ENCODE measurements around the gene PCDHA5. TPM values are rescaled to one million over a fixed set of nuclear protein-coding genes. Genes with fewer than 3 reads are reported as not detected.
"Not testable (repeated sequence)": the region's sequence is repeated elsewhere in the genome, so short reads cannot be mapped to it uniquely, and the experiment has no call there.

The PCDHA5 gene
- total RNA-seq: not detected

DNA sequence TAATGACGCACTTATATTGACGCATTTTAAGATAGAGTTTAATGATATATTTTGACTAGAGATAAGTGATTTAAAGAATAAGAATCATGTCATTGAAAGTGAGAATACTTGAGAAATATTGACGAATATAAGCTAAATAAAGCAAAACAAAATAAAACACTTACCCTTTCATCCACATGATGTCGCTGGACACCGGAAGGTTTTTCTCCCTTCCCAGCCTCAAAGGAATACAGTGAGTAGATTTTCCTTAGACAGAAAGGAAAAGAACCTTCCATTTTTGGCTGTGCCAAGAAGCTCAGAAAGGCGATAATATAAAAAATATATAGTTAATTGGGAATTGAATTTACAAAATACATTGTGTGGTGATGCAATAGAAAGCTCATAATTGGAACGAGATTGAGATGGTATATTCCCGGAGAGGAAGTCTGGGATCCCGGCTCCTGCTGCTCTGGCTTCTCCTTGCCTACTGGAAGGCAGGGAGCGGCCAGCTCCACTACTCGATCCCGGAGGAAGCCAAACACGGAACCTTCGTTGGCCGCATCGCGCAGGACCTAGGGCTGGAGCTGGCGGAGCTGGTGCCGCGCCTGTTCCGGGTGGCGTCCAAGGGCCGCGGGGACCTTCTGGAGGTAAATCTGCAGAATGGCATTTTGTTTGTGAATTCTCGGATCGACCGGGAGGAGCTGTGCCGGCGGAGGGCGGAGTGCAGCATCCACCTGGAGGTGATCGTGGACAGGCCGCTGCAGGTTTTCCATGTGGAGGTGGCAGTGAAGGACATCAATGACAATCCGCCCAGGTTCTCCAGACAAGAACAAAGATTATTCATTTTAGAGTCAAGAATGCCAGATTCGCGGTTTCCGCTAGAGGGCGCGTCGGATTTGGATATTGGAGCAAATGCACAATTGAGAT, at the start of gene PCDHA5:
Gene PCDHA5, plus strand, starts transcription at position 239 of the 906 bp plus-strand sequence.
- Mint-ChIP-seq H3K4me1 (no peaks in the 10 kb centered on the region), H3K27ac (no peak within 1 kb of the TSS), H3K27me3 (peaks cover 2% of the 10 kb centered on the region), H3K36me3 (peaks cover 1% of the 10 kb centered on the region), H3K4me3 (no peak within 1 kb of the TSS), H3K9me3 (ENCODE audit: low read depth) (peaks cover 6% of the 10 kb centered on the region)
- CTCF ChIA-PET: no interaction called here
- ATAC-seq: no peak
- no peak for DNase-seq

DNA sequence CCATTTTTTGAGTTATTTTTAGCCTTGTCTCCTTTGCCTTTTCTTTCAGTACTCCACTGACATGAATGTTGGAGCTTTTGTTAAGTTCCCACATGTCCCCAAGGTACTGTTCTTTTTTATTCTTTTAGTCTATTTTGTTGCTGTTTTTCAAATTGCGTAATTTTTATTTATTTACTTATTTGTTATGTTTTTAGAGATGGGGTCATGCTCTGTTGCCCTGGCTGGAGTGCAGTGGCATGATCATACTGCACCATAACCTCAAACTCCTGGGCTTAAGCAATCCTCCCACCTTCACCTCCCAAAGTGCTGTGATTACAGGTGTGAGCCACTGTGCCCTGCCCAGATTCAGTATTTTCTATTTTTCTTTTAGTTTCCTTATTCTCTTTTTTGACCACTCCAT, 40.9 kb upstream of the PCDHA5 start:
- CTCF ChIA-PET: no interaction called here
- H3K27me3 Mint-ChIP-seq: no peaks in the 10 kb centered on the region
- H3K4me3 Mint-ChIP-seq: no peak overlapping the region
- H3K27ac Mint-ChIP-seq: no peak overlapping the region
- DNase-seq: no peak
- no peaks in the 10 kb centered on the region for H3K4me1 Mint-ChIP-seq
- ATAC-seq: no peak
- H3K9me3 Mint-ChIP-seq (ENCODE audit: low read depth): peaks cover 26% of the 10 kb centered on the region
- no peaks in the 10 kb centered on the region for H3K36me3 Mint-ChIP-seq

DNA sequence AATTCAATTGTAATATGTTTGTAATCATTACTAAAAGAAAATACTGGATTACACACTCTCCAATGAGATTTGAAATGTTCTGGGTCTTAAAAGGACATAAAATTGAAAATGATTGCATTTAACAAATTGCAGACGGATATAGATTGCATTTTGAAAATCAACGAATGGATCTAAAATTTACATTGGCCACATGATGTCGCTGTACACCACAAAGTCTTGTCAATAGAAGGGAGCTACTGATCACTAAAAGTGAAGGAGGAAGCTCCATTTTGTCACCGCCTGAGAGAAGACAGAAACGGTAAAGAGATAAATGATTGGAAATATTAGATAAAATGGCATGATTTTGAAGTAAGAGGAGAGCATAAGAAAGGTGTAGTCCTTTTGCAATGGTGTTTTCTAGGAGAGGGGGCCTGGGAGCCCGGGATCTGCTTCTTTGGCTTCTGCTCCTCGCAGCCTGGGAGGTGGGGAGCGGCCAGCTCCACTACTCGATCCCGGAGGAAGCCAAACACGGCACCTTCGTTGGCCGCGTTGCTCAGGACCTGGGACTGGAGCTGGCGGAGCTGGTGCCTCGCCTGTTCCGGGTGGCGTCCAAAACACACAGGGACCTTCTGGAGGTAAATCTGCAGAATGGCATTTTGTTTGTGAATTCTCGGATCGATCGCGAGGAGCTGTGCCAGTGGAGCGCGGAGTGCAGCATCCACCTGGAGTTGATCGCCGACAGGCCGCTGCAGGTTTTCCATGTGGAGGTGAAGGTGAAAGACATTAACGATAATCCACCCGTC, 35.3 kb upstream of the PCDHA5 start, which contains the start of gene PCDHA1:
Gene PCDHA1, plus strand, starts transcription at position 236 of the 782 bp plus-strand sequence.
- H3K4me3 Mint-ChIP-seq: no peak within 1 kb of the TSS
- ATAC-seq (no peak), DNase-seq (no peak)
- no peaks in the 10 kb centered on the region for H3K4me1 Mint-ChIP-seq
- peaks cover 21% of the 10 kb centered on the region for H3K9me3 Mint-ChIP-seq (ENCODE audit: low read depth)
- no peak within 1 kb of the TSS for H3K27ac Mint-ChIP-seq
- H3K27me3 Mint-ChIP-seq: peaks cover 2% of the 10 kb centered on the region
- CTCF ChIA-PET: no interaction called here
- peaks cover 3% of the 10 kb centered on the region for H3K36me3 Mint-ChIP-seq

DNA sequence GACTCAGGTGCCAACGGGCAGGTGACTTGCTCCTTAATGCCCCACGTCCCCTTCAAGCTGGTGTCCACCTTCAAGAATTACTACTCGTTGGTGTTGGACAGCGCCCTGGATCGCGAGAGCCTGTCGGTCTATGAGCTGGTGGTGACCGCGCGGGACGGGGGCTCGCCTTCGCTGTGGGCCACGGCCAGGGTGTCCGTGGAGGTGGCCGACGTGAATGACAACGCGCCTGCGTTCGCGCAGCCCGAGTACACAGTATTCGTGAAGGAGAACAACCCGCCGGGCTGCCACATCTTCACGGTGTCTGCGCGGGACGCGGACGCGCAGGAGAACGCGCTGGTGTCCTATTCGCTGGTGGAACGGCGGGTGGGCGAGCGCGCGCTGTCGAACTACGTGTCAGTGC, 34.0 kb upstream of the PCDHA5 start:
- ATAC-seq, H3K27me3 Mint-ChIP-seq, CTCF ChIA-PET, H3K27ac Mint-ChIP-seq, DNase-seq, H3K36me3 Mint-ChIP-seq, H3K4me3 Mint-ChIP-seq, H3K4me1 Mint-ChIP-seq: not testable (repeated sequence)
- peaks cover 18% of the 10 kb centered on the region for H3K9me3 Mint-ChIP-seq (ENCODE audit: low read depth)

DNA sequence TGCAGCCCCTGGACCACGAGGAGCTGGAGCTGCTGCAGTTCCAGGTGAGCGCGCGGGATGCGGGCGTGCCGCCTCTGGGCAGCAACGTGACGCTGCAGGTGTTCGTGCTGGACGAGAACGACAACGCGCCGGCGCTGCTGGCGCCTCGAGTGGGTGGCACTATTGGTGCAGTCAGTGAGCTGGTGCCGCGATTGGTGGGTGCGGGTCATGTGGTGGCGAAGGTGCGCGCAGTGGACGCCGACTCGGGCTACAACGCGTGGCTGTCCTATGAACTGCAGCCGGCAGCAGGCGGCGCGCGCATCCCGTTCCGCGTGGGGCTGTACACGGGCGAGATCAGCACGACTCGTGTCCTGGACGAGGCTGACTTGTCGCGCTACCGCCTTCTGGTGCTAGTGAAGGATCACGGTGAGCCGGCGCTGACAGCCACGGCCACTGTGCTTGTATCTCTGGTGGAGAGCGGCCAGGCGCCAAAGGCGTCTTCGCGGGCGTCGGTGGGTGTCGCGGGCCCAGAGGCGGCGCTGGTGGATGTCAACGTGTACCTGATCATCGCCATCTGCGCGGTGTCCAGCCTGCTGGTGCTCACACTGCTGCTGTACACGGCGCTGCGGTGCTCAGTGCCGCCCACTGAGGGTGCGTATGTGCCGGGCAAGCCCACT, 33.4 kb upstream of the PCDHA5 start:
- peaks cover 18% of the 10 kb centered on the region for H3K9me3 Mint-ChIP-seq (ENCODE audit: low read depth)
- CTCF ChIA-PET, H3K4me1 Mint-ChIP-seq, H3K27me3 Mint-ChIP-seq, ATAC-seq, DNase-seq, H3K4me3 Mint-ChIP-seq, H3K36me3 Mint-ChIP-seq, H3K27ac Mint-ChIP-seq: not testable (repeated sequence)

DNA sequence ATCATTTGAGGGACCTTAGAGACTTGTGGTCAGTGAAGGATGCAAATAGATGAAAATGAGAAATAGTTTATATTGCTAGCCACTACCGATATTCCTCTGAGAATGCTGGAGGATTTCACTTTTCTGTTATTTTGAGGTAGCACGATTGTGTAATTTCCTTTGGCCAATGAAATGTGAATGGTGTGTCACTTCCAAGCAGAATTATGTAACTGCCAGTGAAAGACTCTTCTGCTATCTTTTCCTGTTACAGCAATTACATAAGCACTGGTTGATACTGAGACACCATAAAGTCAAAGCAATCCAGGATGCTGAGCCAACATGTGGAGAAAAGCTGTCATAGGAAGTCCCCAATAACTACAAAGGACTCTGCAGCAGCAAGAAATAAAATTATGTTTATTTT, 30.3 kb upstream of the PCDHA5 start:
- no peak for ATAC-seq
- no peak overlapping the region for H3K27ac Mint-ChIP-seq
- peaks cover 2% of the 10 kb centered on the region for H3K27me3 Mint-ChIP-seq
- no peaks in the 10 kb centered on the region for H3K4me1 Mint-ChIP-seq
- DNase-seq: no peak
- H3K36me3 Mint-ChIP-seq: peaks cover 3% of the 10 kb centered on the region
- peaks cover 19% of the 10 kb centered on the region for H3K9me3 Mint-ChIP-seq (ENCODE audit: low read depth)
- CTCF ChIA-PET: no interaction called here
- H3K4me3 Mint-ChIP-seq: no peak overlapping the region

DNA sequence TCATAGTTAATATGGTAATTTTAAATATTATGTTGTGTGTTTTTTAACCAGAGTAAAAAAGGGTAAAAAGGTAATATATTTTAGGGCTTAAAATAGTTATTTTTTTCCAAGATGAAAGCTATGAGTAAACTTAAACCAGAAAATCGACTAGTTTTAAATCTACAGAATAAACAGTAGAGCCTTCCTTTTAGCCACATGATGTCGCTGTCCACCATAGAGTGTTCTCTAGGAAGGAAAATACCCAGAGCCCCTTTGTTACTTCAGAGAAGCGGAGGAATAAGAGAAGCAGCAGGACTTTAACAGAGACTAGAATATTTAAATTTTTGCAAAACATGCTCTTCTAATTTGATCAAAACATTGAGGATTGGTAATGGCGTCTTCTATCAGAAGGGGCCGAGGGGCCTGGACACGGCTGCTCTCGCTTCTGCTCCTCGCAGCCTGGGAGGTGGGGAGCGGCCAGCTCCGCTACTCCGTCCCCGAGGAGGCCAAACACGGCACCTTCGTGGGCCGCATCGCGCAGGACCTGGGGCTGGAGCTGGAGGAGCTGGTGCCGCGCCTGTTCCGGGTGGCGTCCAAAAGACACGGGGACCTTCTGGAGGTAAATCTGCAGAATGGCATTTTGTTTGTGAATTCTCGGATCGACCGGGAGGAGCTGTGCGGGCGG, 26.7 kb upstream of the PCDHA5 start, which contains the start of gene PCDHA2:
Gene PCDHA2, plus strand, starts transcription at position 258 of the 664 bp plus-strand sequence.
- H3K4me1 Mint-ChIP-seq: no peaks in the 10 kb centered on the region
- H3K27ac Mint-ChIP-seq: no peak within 1 kb of the TSS
- CTCF ChIA-PET: no interaction called here
- H3K4me3 Mint-ChIP-seq: no peak within 1 kb of the TSS
- DNase-seq (no peak), ATAC-seq (no peak)
- H3K9me3 Mint-ChIP-seq (ENCODE audit: low read depth): peaks cover 9% of the 10 kb centered on the region
- no peaks in the 10 kb centered on the region for H3K27me3 Mint-ChIP-seq
- H3K36me3 Mint-ChIP-seq: no peaks in the 10 kb centered on the region

DNA sequence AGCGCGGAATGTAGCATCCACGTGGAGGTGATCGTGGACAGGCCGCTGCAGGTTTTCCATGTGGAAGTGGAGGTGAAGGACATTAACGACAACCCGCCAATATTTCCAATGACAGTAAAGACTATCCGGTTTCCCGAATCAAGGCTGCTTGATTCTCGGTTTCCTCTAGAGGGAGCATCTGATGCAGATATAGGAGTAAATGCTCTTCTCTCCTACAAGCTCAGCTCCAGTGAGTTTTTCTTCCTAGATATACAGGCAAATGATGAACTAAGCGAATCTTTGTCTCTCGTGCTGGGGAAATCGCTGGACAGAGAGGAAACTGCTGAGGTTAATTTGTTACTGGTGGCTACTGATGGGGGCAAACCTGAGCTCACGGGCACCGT, 26.2 kb upstream of the PCDHA5 start:
- CTCF ChIA-PET: no interaction called here
- H3K4me3 Mint-ChIP-seq: no peak overlapping the region

DNA sequence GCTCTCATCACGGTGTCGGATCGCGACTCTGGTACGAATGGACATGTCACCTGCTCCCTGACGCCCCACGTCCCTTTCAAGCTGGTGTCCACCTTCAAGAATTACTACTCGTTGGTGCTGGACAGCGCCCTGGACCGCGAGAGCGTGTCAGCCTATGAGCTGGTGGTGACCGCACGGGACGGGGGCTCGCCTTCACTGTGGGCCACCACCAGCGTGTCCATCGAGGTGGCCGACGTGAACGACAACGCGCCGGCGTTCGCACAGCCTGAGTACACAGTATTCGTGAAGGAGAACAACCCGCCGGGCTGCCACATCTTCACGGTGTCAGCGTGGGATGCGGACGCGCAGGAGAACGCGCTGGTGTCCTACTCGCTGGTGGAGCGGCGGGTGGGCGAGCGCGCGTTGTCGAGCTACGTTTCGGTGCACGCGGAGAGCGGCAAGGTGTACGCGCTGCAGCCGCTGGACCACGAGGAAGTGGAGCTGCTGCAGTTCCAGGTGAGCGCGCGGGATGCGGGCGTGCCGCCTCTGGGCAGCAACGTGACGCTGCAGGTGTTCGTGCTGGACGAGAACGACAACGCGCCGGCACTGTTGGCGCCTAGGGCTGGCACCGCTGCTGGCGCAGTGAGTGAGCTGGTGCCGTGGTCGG, 25.2 kb upstream of the PCDHA5 start:
- H3K4me1 Mint-ChIP-seq, H3K36me3 Mint-ChIP-seq, H3K4me3 Mint-ChIP-seq, ATAC-seq, H3K27me3 Mint-ChIP-seq, H3K27ac Mint-ChIP-seq, CTCF ChIA-PET, DNase-seq: not testable (repeated sequence)
- peaks cover 10% of the 10 kb centered on the region for H3K9me3 Mint-ChIP-seq (ENCODE audit: low read depth)

More for the DNA sequence above, 26.2 kb upstream of the PCDHA5 start:
- no peak overlapping the region for H3K27ac Mint-ChIP-seq
- peaks cover 9% of the 10 kb centered on the region for H3K9me3 Mint-ChIP-seq (ENCODE audit: low read depth)
- H3K36me3 Mint-ChIP-seq: no peaks in the 10 kb centered on the region
- H3K27me3 Mint-ChIP-seq: no peaks in the 10 kb centered on the region
- DNase-seq (no peak), ATAC-seq (no peak)
- H3K4me1 Mint-ChIP-seq: no peaks in the 10 kb centered on the region

DNA sequence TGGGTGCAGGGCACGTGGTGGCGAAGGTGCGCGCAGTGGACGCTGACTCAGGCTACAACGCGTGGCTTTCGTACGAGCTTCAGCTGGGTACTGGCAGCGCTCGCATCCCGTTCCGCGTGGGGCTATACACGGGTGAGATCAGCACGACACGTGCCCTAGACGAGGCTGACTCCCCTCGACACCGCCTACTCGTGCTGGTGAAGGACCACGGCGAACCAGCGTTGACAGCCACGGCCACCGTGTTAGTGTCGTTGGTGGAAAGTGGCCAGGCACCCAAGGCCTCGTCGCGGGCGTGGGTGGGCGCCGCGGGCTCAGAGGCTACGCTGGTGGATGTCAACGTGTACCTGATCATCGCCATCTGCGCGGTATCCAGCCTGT, 24.7 kb upstream of the PCDHA5 start:
- DNase-seq (no peak), ATAC-seq (no peak)
- Mint-ChIP-seq H3K9me3 (ENCODE audit: low read depth) (peaks cover 11% of the 10 kb centered on the region), H3K36me3 (no peaks in the 10 kb centered on the region), H3K4me1 (no peaks in the 10 kb centered on the region), H3K4me3 (no peak overlapping the region), H3K27me3 (no peaks in the 10 kb centered on the region), H3K27ac (no peak overlapping the region)
- CTCF ChIA-PET: no interaction called here

DNA sequence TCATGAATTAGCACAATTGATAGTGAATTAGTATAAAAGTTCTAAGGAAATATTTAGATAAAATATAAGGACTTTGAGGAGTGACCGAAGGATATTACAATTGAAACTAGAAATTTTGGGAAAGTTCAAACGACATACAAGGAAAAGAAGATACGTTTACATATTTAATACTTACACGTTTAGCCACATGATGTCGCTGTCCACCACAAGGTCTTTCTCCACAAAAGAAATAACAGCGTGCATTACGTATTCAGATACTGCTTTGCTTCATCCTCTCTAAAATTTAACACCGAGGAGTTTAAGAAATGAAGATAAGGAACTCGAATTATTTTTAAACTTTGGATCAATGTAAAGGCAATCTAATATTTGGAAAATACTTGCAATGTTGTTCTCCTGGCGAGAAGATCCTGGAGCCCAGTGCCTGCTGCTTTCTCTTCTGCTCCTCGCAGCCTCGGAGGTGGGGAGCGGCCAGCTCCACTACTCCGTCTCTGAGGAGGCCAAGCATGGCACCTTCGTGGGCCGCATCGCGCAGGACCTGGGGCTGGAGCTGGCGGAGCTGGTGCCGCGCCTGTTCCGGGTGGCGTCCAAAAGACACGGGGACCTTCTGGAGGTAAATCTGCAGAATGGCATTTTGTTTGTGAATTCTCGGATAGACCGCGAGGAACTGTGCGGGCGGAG, 20.5 kb upstream of the PCDHA5 start, which contains the start of gene PCDHA3:
Gene PCDHA3, plus strand, starts transcription at position 242 of the 678 bp plus-strand sequence.
- DNase-seq: no peak
- Mint-ChIP-seq H3K27ac (no peak within 1 kb of the TSS), H3K27me3 (no peaks in the 10 kb centered on the region), H3K4me1 (no peaks in the 10 kb centered on the region), H3K9me3 (ENCODE audit: low read depth) (peaks cover 15% of the 10 kb centered on the region), H3K36me3 (peaks cover 3% of the 10 kb centered on the region), H3K4me3 (no peak within 1 kb of the TSS)
- CTCF ChIA-PET: no interaction called here
- ATAC-seq: no peak

DNA sequence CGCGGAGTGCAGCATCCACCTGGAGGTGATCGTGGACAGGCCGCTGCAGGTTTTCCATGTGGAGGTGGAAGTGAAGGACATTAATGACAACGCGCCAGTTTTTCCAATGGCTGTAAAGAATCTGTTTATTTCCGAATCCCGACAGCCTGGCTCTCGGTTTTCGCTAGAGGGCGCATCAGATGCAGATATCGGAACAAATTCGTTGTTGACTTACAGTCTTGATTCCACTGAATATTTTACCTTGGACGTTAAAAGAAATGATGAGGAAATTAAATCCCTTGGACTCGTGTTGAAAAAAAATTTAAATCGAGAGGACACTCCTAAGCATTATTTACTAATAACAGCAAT, 19.9 kb upstream of the PCDHA5 start:
- peaks cover 3% of the 10 kb centered on the region for H3K36me3 Mint-ChIP-seq
- H3K9me3 Mint-ChIP-seq (ENCODE audit: low read depth): peaks cover 14% of the 10 kb centered on the region
- ATAC-seq (no peak), DNase-seq (no peak)
- H3K4me1 Mint-ChIP-seq: no peaks in the 10 kb centered on the region
- H3K27me3 Mint-ChIP-seq: no peaks in the 10 kb centered on the region
- H3K4me3 Mint-ChIP-seq: no peak overlapping the region
- CTCF ChIA-PET: no interaction called here
- H3K27ac Mint-ChIP-seq: no peak overlapping the region

All from activated CD8-positive, alpha-beta memory T cell treated with anti-CD3 and anti-CD28 coated beads, Interleukin-2, amount 10 ng/mL, durations not matched to agents 7 days and 5 days (primary cell).